Gastrocnemius medialis (tissue), 4 donors: ENCODE results near the gene UNC45B. TPM values are rescaled to one million over a fixed set of nuclear protein-coding genes. Genes with fewer than 3 reads are reported as not detected.

Experiments used
- ATAC-seq, 2 donors: fragments of 150-250 bp; one replicate each; pipeline ENCODE4 v1.9.1; 2016
- DNase-seq, 2 donors: peaks; one replicate each; pipeline ENCODE4 v3.0.0-alpha.2; 2019
- H3K27ac ChIP-seq, 4 donors: fragments of 200-600 bp; sonication (generic); 1 replicate in 1 of 4; 2 replicates in 3 of 4; pipeline ENCODE4 v1.5.1; 2016 to 2018; ENCODE audit warnings: mild to moderate bottlenecking in 2 of 4, moderate library complexity in 1 of 4
- H3K27me3 ChIP-seq, 3 donors: fragments of 200-600 bp; sonication (generic) in 2 of 3; 1 replicate in 1 of 3; 2 replicates in 2 of 3; pipeline versions ENCODE4 v1.5.1 to v1.6.0; 2016 to 2019; ENCODE audit warnings: mild to moderate bottlenecking in 1 of 3, moderate library complexity in 1 of 3
- H3K36me3 ChIP-seq, 2 donors: fragments of 200-600 bp; sonication (generic) in 1 of 2; one replicate each; pipeline ENCODE4 v1.5.1; 2017 to 2018
- H3K4me1 ChIP-seq, 2 donors: fragments of 200-600 bp; sonication (generic) in 1 of 2; one replicate each; pipeline ENCODE4 v1.5.1; 2016 to 2017; ENCODE audit warnings: mild to moderate bottlenecking in 2 of 2
- H3K4me3 ChIP-seq, 4 donors: fragments of 200-600 bp; sonication (generic) in 3 of 4; 1 replicate in 1 of 4; 2 replicates in 3 of 4; pipeline ENCODE4 v1.5.1; 2016 to 2019; ENCODE audit warnings: mild to moderate bottlenecking in 2 of 4
- H3K9me3 ChIP-seq, 3 donors: fragments of 200-600 bp; sonication (generic) in 2 of 3; 1 replicate in 1 of 3; 2 replicates in 2 of 3; pipeline ENCODE4 v1.5.1; 2016 to 2019
- POLR2A ChIP-seq, 2 donors: fragments of 450-650 bp; IDR thresholded peaks; one replicate each; pipeline ENCODE4 v1.6.1; 2017; ENCODE audit warnings: antibody characterized with exemption in 2 of 2, mild to moderate bottlenecking in 2 of 2, moderate library complexity in 2 of 2
- in situ Hi-C, 4 donors: fragments of 200-750 bp; cut with MboI; loops; one replicate each; pipeline versions ENCODE4 v1.15.0 to v1.8.0; 2017; ENCODE audit warnings: low sequenced_read_pairs in 4 of 4
- intact Hi-C: fragments of 100-400 bp; cut with DNase I; formaldehyde crosslinking; loops from one replicate; pipeline ENCODE4 v1.15.1; 2023; ENCODE audit warnings: low total_unique reads
- total RNA-seq, 4 donors: library from RNA; depleted of rRNA; stranded (reverse); fragments of >200 nt; gene quantifications; one replicate each; pipeline versions ENCODE4 v1.1.0 to v1.2.3, GENCODE V29; 2016
- TF ChIP-seq, protein P1 (sequence below), 5 experiments: fragments of 450-650 bp in 3 of 5; fragments of 200-600 bp in 2 of 5; sonication (generic) in 2 of 5; IDR thresholded peaks in 4 of 5; conservative IDR thresholded peaks in 1 of 5; 1 replicate in 4 of 5; 2 replicates in 1 of 5; pipeline ENCODE4 v1.5.1; 2016 to 2019; ENCODE audit warnings: antibody characterized with exemption in 5 of 5, mild to moderate bottlenecking in 3 of 5, moderate library complexity in 3 of 5

Gene UNC45B
- total RNA-seq, 4 donors from 2014 or later, result 73.7 to 150 (median 105) TPM

DNA sequence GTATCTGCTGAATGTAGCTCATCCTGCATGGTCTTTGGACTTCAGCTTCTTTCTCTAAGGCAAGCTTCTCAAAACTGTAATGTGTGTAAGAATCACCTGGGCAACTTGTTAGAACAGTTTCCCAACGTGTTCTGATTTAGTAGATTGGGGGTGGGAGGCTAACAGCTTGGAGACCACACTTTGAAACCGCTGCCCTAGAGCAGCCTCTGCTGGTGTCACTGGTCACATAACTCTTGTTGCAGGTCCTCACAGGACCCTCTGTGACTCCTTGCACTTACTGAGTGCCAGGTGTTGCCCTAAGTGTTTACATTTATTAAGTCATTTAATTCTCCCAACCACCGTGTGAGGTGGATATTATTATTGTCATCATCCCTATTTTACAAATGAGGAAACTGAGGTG is 36.7 kb downstream of the UNC45B start:
- Histone ChIP-seq H3K4me3 (no peak overlapping the region), H3K4me1 (no peaks in the 10 kb centered on the region), H3K27ac (no peak overlapping the region), H3K9me3 (no peaks in the 10 kb centered on the region), H3K36me3 (peaks cover 0 to 71% of the 10 kb centered on the region in 2 donors), H3K27me3 (no peaks in the 10 kb centered on the region)
- TF ChIP-seq, protein P1, sequence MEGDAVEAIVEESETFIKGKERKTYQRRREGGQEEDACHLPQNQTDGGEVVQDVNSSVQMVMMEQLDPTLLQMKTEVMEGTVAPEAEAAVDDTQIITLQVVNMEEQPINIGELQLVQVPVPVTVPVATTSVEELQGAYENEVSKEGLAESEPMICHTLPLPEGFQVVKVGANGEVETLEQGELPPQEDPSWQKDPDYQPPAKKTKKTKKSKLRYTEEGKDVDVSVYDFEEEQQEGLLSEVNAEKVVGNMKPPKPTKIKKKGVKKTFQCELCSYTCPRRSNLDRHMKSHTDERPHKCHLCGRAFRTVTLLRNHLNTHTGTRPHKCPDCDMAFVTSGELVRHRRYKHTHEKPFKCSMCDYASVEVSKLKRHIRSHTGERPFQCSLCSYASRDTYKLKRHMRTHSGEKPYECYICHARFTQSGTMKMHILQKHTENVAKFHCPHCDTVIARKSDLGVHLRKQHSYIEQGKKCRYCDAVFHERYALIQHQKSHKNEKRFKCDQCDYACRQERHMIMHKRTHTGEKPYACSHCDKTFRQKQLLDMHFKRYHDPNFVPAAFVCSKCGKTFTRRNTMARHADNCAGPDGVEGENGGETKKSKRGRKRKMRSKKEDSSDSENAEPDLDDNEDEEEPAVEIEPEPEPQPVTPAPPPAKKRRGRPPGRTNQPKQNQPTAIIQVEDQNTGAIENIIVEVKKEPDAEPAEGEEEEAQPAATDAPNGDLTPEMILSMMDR (IDR thresholded peaks at IDR 0.05 in 4 of 5, conservative IDR thresholded peaks at IDR 0.05 in 1 of 5), result no peak
- TF ChIP-seq POLR2A (IDR thresholded peaks at IDR 0.05), result no peak
- ATAC-seq, result no peak
- intact Hi-C loops, result no loop called here
- in situ Hi-C loops, result no loop called here
- no peak for DNase-seq

GRCh38 chr17:35185849-35186248 is 38.2 kb downstream of the UNC45B start:
- Histone ChIP-seq H3K36me3 (peaks cover 0 to 56% of the 10 kb centered on the region in 2 donors), H3K27me3 (no peaks in the 10 kb centered on the region), H3K27ac (no peak overlapping the region), H3K4me1 (no peaks in the 10 kb centered on the region), H3K4me3 (no peak overlapping the region), H3K9me3 (no peaks in the 10 kb centered on the region)
- intact Hi-C loops, result no loop called here
- no peak for ATAC-seq
- no peak for DNase-seq
- TF ChIP-seq, protein P1 (IDR thresholded peaks at IDR 0.05 in 4 of 5, conservative IDR thresholded peaks at IDR 0.05 in 1 of 5), result no peak
- TF ChIP-seq POLR2A (IDR thresholded peaks at IDR 0.05), result no peak
- in situ Hi-C loops, result no loop called here

DNA sequence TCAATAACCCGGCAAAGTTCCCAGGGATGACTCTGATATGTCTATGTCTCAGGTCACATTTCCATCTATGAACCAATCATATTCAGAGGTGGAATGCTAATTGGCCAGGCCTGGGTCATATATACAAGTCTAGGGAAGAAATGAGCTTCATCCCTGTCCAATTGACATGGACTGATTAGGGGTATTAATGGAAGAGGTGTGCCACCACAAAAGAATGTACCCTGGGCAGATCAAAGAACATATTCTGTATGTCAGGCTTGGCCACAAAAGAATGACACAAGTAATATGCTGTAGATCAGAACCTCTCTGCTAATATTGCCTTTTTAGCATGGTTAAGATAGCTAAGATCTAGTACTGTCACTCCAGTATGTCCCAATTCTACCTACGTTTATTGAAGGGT is 39.9 kb downstream of the UNC45B start:
- no peaks in the 10 kb centered on the region for H3K4me1 ChIP-seq
- H3K27ac ChIP-seq, result no peak overlapping the region
- no peak for ATAC-seq
- H3K27me3 ChIP-seq, result no peaks in the 10 kb centered on the region
- in situ Hi-C loops, result no loop called here
- no peak overlapping the region for H3K4me3 ChIP-seq
- intact Hi-C loops, result no loop called here
- TF ChIP-seq, protein P1 (IDR thresholded peaks at IDR 0.05 in 4 of 5, conservative IDR thresholded peaks at IDR 0.05 in 1 of 5), result no peak
- no peak for TF ChIP-seq POLR2A (IDR thresholded peaks at IDR 0.05)
- peaks cover 0 to 40% of the 10 kb centered on the region in 2 donors for H3K36me3 ChIP-seq
- DNase-seq, result no peak
- no peaks in the 10 kb centered on the region for H3K9me3 ChIP-seq

- in situ Hi-C loops (no loop called here), intact Hi-C loops (no loop called here)
- peaks cover 0 to 34% of the 10 kb centered on the region in 2 donors for H3K36me3 ChIP-seq
- no peaks in the 10 kb centered on the region for H3K27me3 ChIP-seq
- no peaks in the 10 kb centered on the region for H3K9me3 ChIP-seq
- H3K4me1 ChIP-seq, result no peaks in the 10 kb centered on the region
- no peak overlapping the region for H3K4me3 ChIP-seq
- no peak overlapping the region for H3K27ac ChIP-seq
- TF ChIP-seq, protein P1 (IDR thresholded peaks at IDR 0.05 in 4 of 5, conservative IDR thresholded peaks at IDR 0.05 in 1 of 5), result no peak
- TF ChIP-seq POLR2A (IDR thresholded peaks at IDR 0.05), result no peak
- ATAC-seq (no peak), DNase-seq (no peak)
Measured at GRCh38 chr17:35188111-35188510, 40.5 kb downstream of the UNC45B start.

- H3K27ac ChIP-seq, result no peak overlapping the region
- peaks cover 0 to 24% of the 10 kb centered on the region in 2 donors for H3K36me3 ChIP-seq
- ATAC-seq (no peak), DNase-seq (no peak)
- H3K27me3 ChIP-seq, result no peaks in the 10 kb centered on the region
- TF ChIP-seq POLR2A (IDR thresholded peaks at IDR 0.05), result no peak
- TF ChIP-seq, protein P1 (IDR thresholded peaks at IDR 0.05 in 4 of 5, conservative IDR thresholded peaks at IDR 0.05 in 1 of 5), result no peak
- intact Hi-C loops (no loop called here), in situ Hi-C loops (no loop called here)
- H3K4me3 ChIP-seq, result no peak overlapping the region
- H3K9me3 ChIP-seq, result no peaks in the 10 kb centered on the region
- no peaks in the 10 kb centered on the region for H3K4me1 ChIP-seq
Measured at GRCh38 chr17:35189291-35189690, 41.7 kb downstream of the UNC45B start.
